ENCODE measurements around the gene ARHGAP8. TPM values are rescaled to one million over a fixed set of nuclear protein-coding genes. Genes with fewer than 3 reads are reported as not detected.

ARHGAP8 gene
- total and polyA plus RNA-seq, 2 donors (not counting 3 experiments of a cell fraction or from before 2014, with no cell fraction given): not detected

DNA sequence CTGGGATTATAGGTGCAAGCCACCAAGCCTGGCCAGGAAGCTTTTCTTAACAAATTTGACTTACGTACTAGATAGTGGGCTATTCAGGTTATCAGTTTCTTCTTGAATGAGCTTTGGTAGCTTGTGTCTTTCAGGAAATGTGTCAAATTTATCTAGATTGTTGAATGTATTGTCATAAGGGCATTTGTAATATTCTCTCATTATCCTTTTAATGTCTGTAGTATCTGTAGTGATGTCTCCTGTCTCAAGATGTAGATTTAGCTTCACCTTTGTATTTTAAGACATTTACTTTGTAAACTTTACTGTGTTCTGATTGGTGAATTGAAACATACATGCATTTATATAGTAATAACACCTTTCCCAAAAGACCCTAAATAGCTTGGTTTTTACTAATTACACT, 20.7 kb downstream of the ARHGAP8 start:
- ChIA-PET CTCF (no interaction called here), POLR2A (no interaction called here)
- H2AFZ ChIP-seq (ENCODE audit: low read depth, low read length): no peak overlapping the region
- BruUV-seq (replicated peaks): no TSS peak
- intact Hi-C loops (cut with micrococcal nuclease): no loop called here
- H3K27ac ChIP-seq (ENCODE audit: insufficient read depth, low read depth, low read length): no peak overlapping the region
- FAIRE-seq: no peak
- H3K9me3 ChIP-seq (replicated peaks; ENCODE audit: control insufficient read depth, insufficient read depth, low read length): no peaks in the 10 kb centered on the region
- no peaks in the 10 kb centered on the region for H3K79me2 ChIP-seq (ENCODE audit: control insufficient read depth, insufficient read depth, low read length)
- no peaks in the 10 kb centered on the region for H3K27me3 ChIP-seq (ENCODE audit: control insufficient read depth in 2 of 2, insufficient read depth in 2 of 2, low read length in 2 of 2)
- H3K4me2 ChIP-seq (ENCODE audit: insufficient read depth, low read length): no peak overlapping the region
- no peak for DNase-seq (ENCODE audit: low read depth, low spot score)
- no peak overlapping the region for H3K4me3 ChIP-seq (replicated peaks in 1 of 3; ENCODE audit: insufficient read depth in 1 of 3, low read depth in 1 of 3, low read length in 3 of 3)
- dilution Hi-C loops (cut with MboI; ENCODE audit: extremely low pct_ligation_motif_present, low sequenced_read_pairs): no loop called here
- H4K20me1 ChIP-seq (replicated peaks; ENCODE audit: control insufficient read depth, extremely low read depth, insufficient read depth, low read length): no peaks in the 10 kb centered on the region
- no peak overlapping the region for H3K9ac ChIP-seq (replicated peaks; ENCODE audit: extremely low read depth, insufficient read depth, low read length)
- H3K36me3 ChIP-seq (ENCODE audit: control insufficient read depth in 2 of 2, extremely low read depth in 1 of 2, insufficient read depth in 2 of 2, low read length in 2 of 2): no peaks in the 10 kb centered on the region
- no peak for TF ChIP-seq MYC (IDR thresholded peaks at IDR 0.05; ENCODE audit: low read depth, low read length)
- TF ChIP-seq GATA2 (IDR thresholded peaks at IDR 0.05; ENCODE audit: insufficient read depth, insufficient read length, low read depth, low read length): no peak
- TF ChIP-seq JUN (IDR thresholded peaks at IDR 0.05; ENCODE audit: borderline replicate concordance, insufficient read depth, insufficient read length, low read depth): no peak
- TF ChIP-seq, protein P1, sequence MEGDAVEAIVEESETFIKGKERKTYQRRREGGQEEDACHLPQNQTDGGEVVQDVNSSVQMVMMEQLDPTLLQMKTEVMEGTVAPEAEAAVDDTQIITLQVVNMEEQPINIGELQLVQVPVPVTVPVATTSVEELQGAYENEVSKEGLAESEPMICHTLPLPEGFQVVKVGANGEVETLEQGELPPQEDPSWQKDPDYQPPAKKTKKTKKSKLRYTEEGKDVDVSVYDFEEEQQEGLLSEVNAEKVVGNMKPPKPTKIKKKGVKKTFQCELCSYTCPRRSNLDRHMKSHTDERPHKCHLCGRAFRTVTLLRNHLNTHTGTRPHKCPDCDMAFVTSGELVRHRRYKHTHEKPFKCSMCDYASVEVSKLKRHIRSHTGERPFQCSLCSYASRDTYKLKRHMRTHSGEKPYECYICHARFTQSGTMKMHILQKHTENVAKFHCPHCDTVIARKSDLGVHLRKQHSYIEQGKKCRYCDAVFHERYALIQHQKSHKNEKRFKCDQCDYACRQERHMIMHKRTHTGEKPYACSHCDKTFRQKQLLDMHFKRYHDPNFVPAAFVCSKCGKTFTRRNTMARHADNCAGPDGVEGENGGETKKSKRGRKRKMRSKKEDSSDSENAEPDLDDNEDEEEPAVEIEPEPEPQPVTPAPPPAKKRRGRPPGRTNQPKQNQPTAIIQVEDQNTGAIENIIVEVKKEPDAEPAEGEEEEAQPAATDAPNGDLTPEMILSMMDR (IDR thresholded peaks at IDR 0.05; ENCODE audit: extremely low read depth in 1 of 2, insufficient read depth in 1 of 2, low read depth in 1 of 2, low read length in 2 of 2): no peak
- TF ChIP-seq, protein P2, sequence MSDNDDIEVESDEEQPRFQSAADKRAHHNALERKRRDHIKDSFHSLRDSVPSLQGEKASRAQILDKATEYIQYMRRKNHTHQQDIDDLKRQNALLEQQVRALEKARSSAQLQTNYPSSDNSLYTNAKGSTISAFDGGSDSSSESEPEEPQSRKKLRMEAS (IDR thresholded peaks at IDR 0.05; ENCODE audit: insufficient read depth, insufficient read length): no peak
- no peak for TF ChIP-seq FOS (IDR thresholded peaks at IDR 0.05; ENCODE audit: borderline replicate concordance, insufficient read depth, low read length)
- TF ChIP-seq EZH2 (IDR thresholded peaks at IDR 0.05; ENCODE audit: borderline replicate concordance, low read depth, low read length, severe bottlenecking): no peak
- no peak for TF ChIP-seq POLR2AphosphoS5 (IDR thresholded peaks at IDR 0.05; ENCODE audit: insufficient read depth, low read depth, low read length)
- TF ChIP-seq POLR2A (IDR thresholded peaks at IDR 0.05; ENCODE audit: low read depth, low read length): no peak
- H3K4me1 ChIP-seq (ENCODE audit: control insufficient read depth, extremely low read depth, insufficient read depth, low read length): no peaks in the 10 kb centered on the region
- no peaks in the 10 kb centered on the region for H3K9me1 ChIP-seq (replicated peaks; ENCODE audit: control insufficient read depth, extremely low read depth, insufficient read depth, low read length)
